Measurements from ENCODE around the gene SPEM2. TPM values are rescaled to one million over a fixed set of nuclear protein-coding genes. Genes with fewer than 3 reads are reported as not detected.

The SPEM2 gene
- total and polyA plus RNA-seq, 2 of the 4 experiments (the other 2 are of a cell fraction) = not detected

DNA sequence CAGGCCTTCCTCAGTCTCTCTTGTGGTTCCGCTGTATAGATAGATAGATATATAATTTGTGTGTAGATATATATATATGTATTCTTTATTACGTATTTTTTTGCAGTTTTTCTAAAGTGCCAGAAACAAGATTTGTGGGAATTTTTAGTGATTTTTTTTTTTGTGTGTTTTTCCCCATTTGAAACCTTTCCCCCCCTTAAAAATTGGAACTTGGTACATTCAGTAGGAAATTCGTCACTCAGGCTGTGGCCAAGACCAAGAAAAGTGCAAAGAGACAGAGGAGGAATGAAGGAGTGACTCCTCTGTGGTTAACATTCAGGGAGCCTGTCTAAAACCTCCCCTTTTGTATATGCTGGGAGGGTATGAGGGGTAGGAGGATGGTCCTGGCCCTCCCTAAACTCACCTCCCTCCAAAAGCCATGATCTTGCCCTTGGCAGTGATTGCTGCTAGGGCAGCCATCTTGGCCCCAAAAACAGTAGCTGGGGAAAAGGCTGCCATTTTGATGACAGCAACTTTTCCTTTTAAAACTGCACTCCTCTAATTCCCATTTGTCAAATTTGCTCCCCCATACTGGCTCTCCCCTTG is 34.6 kb downstream of the SPEM2 start:
- no peak for DNase-seq

More for the DNA sequence above, 34.6 kb downstream of the SPEM2 start:
- no TSS peak for BruUV-seq (replicated peaks)
- H3K27ac ChIP-seq (ENCODE audit: insufficient read depth, low read length) = no peak overlapping the region
- no peak overlapping the region for H2AFZ ChIP-seq (replicated peaks; ENCODE audit: low read length, poor library complexity)
- no peak for ATAC-seq (ENCODE audit: low read depth)
- no peak overlapping the region for H4K5ac ChIP-seq (ENCODE audit: low read depth, low read length)
- no peak overlapping the region for H2BK120ac ChIP-seq (ENCODE audit: low read depth, low read length)
- no CpG with 5 or more reads among the region's 3 CpGs for WGBS, 2 experiments (ENCODE audit: extremely low coverage in 2 of 2, insufficient read length in 1 of 2)
- intact Hi-C loops (cut with micrococcal nuclease) (no loop called here), in situ Hi-C loops (cut with MboI; ENCODE audit: low sequenced_read_pairs) (no loop called here), dilution Hi-C loops (cut with HindIII; ENCODE audit: low sequenced_read_pairs, unreplicated experiment) (no loop called here)
- H3K27me3 ChIP-seq (ENCODE audit: control insufficient read depth, insufficient read depth, low read length) = no peaks in the 10 kb centered on the region
- no peak overlapping the region for H3K9ac ChIP-seq (ENCODE audit: low read depth, low read length)
- no peaks in the 10 kb centered on the region for H3K9me3 ChIP-seq (ENCODE audit: control insufficient read depth, insufficient read depth, low read length)
- H3K23ac ChIP-seq (ENCODE audit: low read depth, low read length) = no peak overlapping the region
- H2BK15ac ChIP-seq (ENCODE audit: low read depth, low read length) = no peak overlapping the region
- H3K4me3 ChIP-seq (ENCODE audit: insufficient read depth, low read depth, low read length) = no peak overlapping the region
- H3K4me2 ChIP-seq (ENCODE audit: low read depth, low read length) = no peak overlapping the region
- TF ChIP-seq CHD1 (IDR thresholded peaks at IDR 0.05; ENCODE audit: low read depth, low read length) (no peak), POLR2A (IDR thresholded peaks at IDR 0.05; ENCODE audit: low read depth, low read length) (no peak), FOS (IDR thresholded peaks at IDR 0.05; ENCODE audit: low read depth, low read length) (no peak), RFX5 (IDR thresholded peaks at IDR 0.05; ENCODE audit: low read depth, low read length) (no peak), MAZ (IDR thresholded peaks at IDR 0.05; ENCODE audit: borderline replicate concordance, low read depth, low read length) (no peak), MAFK (IDR thresholded peaks at IDR 0.05; ENCODE audit: low read depth, low read length) (no peak), RCOR1 (IDR thresholded peaks at IDR 0.05; ENCODE audit: insufficient replicate concordance, low read length) (no peak), SMC3 (IDR thresholded peaks at IDR 0.05; ENCODE audit: low read depth, low read length) (no peak), MXI1 (IDR thresholded peaks at IDR 0.05; ENCODE audit: borderline replicate concordance, low read depth, low read length) (no peak), CEBPB (IDR thresholded peaks at IDR 0.05; ENCODE audit: low read depth, low read length) (no peak), BHLHE40 (IDR thresholded peaks at IDR 0.05; ENCODE audit: low read depth, low read length) (no peak), RAD21 (IDR thresholded peaks at IDR 0.05; ENCODE audit: low read length) (no peak), NFE2L2 (IDR thresholded peaks at IDR 0.05; ENCODE audit: low read depth, low read length) (no peak)
- TF ChIP-seq, protein P1, sequence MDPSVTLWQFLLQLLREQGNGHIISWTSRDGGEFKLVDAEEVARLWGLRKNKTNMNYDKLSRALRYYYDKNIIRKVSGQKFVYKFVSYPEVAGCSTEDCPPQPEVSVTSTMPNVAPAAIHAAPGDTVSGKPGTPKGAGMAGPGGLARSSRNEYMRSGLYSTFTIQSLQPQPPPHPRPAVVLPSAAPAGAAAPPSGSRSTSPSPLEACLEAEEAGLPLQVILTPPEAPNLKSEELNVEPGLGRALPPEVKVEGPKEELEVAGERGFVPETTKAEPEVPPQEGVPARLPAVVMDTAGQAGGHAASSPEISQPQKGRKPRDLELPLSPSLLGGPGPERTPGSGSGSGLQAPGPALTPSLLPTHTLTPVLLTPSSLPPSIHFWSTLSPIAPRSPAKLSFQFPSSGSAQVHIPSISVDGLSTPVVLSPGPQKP (IDR thresholded peaks at IDR 0.05; ENCODE audit: borderline replicate concordance, low read depth, low read length) = no peak
- TF ChIP-seq, protein P2, sequence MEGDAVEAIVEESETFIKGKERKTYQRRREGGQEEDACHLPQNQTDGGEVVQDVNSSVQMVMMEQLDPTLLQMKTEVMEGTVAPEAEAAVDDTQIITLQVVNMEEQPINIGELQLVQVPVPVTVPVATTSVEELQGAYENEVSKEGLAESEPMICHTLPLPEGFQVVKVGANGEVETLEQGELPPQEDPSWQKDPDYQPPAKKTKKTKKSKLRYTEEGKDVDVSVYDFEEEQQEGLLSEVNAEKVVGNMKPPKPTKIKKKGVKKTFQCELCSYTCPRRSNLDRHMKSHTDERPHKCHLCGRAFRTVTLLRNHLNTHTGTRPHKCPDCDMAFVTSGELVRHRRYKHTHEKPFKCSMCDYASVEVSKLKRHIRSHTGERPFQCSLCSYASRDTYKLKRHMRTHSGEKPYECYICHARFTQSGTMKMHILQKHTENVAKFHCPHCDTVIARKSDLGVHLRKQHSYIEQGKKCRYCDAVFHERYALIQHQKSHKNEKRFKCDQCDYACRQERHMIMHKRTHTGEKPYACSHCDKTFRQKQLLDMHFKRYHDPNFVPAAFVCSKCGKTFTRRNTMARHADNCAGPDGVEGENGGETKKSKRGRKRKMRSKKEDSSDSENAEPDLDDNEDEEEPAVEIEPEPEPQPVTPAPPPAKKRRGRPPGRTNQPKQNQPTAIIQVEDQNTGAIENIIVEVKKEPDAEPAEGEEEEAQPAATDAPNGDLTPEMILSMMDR (conservative IDR thresholded peaks at IDR 0.05; ENCODE audit: low read depth, low read length) = no peak
- no peak overlapping the region for H2AK5ac ChIP-seq (ENCODE audit: low read depth, low read length)
- peaks cover 30% of the 10 kb centered on the region for H3K36me3 ChIP-seq (ENCODE audit: control insufficient read depth, insufficient read depth, low read length)
- peaks cover 16% of the 10 kb centered on the region; the same call in 1 of the 2 replicates for H4K20me1 ChIP-seq (ENCODE audit: insufficient read depth, low read length)
- CTCF ChIA-PET = interaction anchor here (0.5 kb wide), 1 partner anchor 14 kb away, joined by 3 read pairs; no protein-coding TSS in a partner anchor
- H2BK5ac ChIP-seq (ENCODE audit: low read depth, low read length, poor library complexity, severe bottlenecking) = no peak overlapping the region
- H3K14ac ChIP-seq (replicated peaks; ENCODE audit: low read depth, low read length) = no peak overlapping the region
- H2BK20ac ChIP-seq (ENCODE audit: low read depth, low read length) = no peak overlapping the region
- H3K18ac ChIP-seq (ENCODE audit: low read depth, low read length) = no peak overlapping the region
- H4K91ac ChIP-seq (ENCODE audit: insufficient read depth, low read depth, low read length) = no peak overlapping the region
- H3K4me1 ChIP-seq (ENCODE audit: control insufficient read depth, insufficient read depth, low read length) = no peaks in the 10 kb centered on the region
- H2AK9ac ChIP-seq (replicated peaks; ENCODE audit: low read depth, low read length, poor library complexity) = no peak overlapping the region
- POLR2A ChIA-PET (ENCODE audit: unreplicated experiment) = interaction anchor here (1.2 kb wide), 1 partner anchor 18 kb away, joined by 8 read pairs; no protein-coding TSS in a partner anchor
- H3K9me1 ChIP-seq (ENCODE audit: insufficient read depth, low read length) = peaks cover 15% of the 10 kb centered on the region; the same call in 1 of the 2 replicates
- H4K8ac ChIP-seq (ENCODE audit: low read depth in 2 of 2, low read length in 2 of 2) = no peak overlapping the region
- no peak overlapping the region for H3K4ac ChIP-seq (ENCODE audit: low read depth, low read length)
- H3K79me1 ChIP-seq (ENCODE audit: low read depth in 1 of 2, low read length in 2 of 2) = peaks cover 11 to 47% of the 10 kb centered on the region in 2 experiments; a peak in 2 of 4 replicates
- no peak overlapping the region for H3K56ac ChIP-seq (ENCODE audit: extremely low read depth, insufficient read depth, low read length)
